ENCODE data around the gene LIMA1. TPM values are rescaled to one million over a fixed set of nuclear protein-coding genes. Genes with fewer than 3 reads are reported as not detected.

The LIMA1 gene
- total RNA-seq, 4 donors from 2014 or later: 85.0 to 140 (median 116) TPM

- no peaks in the 10 kb centered on the region for H3K4me1 ChIP-seq
- no peaks in the 10 kb centered on the region for H3K27me3 ChIP-seq
- intact Hi-C loops (cut with DNase I; ENCODE audit: low total_unique reads): no loop called here
- H3K36me3 ChIP-seq: no peaks in the 10 kb centered on the region
- peak overlapping the region in 1 of 2 donors; percentile 6 for H3K27ac ChIP-seq
- DNase-seq: no peak
- TF ChIP-seq CTCF (IDR thresholded peaks at IDR 0.05) (no peak), POLR2A (IDR thresholded peaks at IDR 0.05) (no peak)
- H3K4me3 ChIP-seq: no peak overlapping the region
- no peaks in the 10 kb centered on the region for H3K9me3 ChIP-seq
Observed at GRCh38 chr12:50201987-50202521, 81.3 kb downstream of the LIMA1 start.

GRCh38 chr12:50200552-50201273, 82.6 kb downstream of the LIMA1 start:
- TF ChIP-seq CTCF (IDR thresholded peaks at IDR 0.05): no peak
- no peak for TF ChIP-seq POLR2A (IDR thresholded peaks at IDR 0.05)

GRCh38 chr12:50198829-50199228, 84.5 kb downstream of the LIMA1 start:
- DNase-seq: no peak
- TF ChIP-seq POLR2A (IDR thresholded peaks at IDR 0.05) (no peak), CTCF (IDR thresholded peaks at IDR 0.05) (no peak)
- H3K9me3 ChIP-seq: no peaks in the 10 kb centered on the region
- intact Hi-C loops (cut with DNase I; ENCODE audit: low total_unique reads): no loop called here
- no peaks in the 10 kb centered on the region for H3K4me1 ChIP-seq
- no peak overlapping the region for H3K4me3 ChIP-seq
- no peaks in the 10 kb centered on the region for H3K36me3 ChIP-seq
- no peak overlapping the region for H3K27ac ChIP-seq
- no peaks in the 10 kb centered on the region for H3K27me3 ChIP-seq

More at GRCh38 chr12:50200552-50201273, 82.6 kb downstream of the LIMA1 start:
- Histone ChIP-seq H3K4me3 (no peak overlapping the region), H3K9me3 (no peaks in the 10 kb centered on the region), H3K36me3 (no peaks in the 10 kb centered on the region), H3K27ac (peak overlapping the region in 1 of 2 donors; percentile 43), H3K4me1 (no peaks in the 10 kb centered on the region), H3K27me3 (no peaks in the 10 kb centered on the region)
- DNase-seq: no peak
- intact Hi-C loops (cut with DNase I; ENCODE audit: low total_unique reads): no loop called here

GRCh38 chr12:50197297-50197727, 86.0 kb downstream of the LIMA1 start:
- intact Hi-C loops (cut with DNase I; ENCODE audit: low total_unique reads): no loop called here
- H3K36me3 ChIP-seq: no peaks in the 10 kb centered on the region
- no peaks in the 10 kb centered on the region for H3K9me3 ChIP-seq
- DNase-seq: no peak
- peak overlapping the region; percentile 62 to 80 for H3K27ac ChIP-seq
- TF ChIP-seq POLR2A (IDR thresholded peaks at IDR 0.05) (no peak), CTCF (IDR thresholded peaks at IDR 0.05) (no peak)
- no peak overlapping the region for H3K4me3 ChIP-seq
- no peaks in the 10 kb centered on the region for H3K4me1 ChIP-seq
- H3K27me3 ChIP-seq: no peaks in the 10 kb centered on the region

- Histone ChIP-seq H3K27ac (peak overlapping the region; percentile 62 to 80), H3K4me1 (no peaks in the 10 kb centered on the region), H3K9me3 (no peaks in the 10 kb centered on the region), H3K4me3 (no peak overlapping the region), H3K36me3 (no peaks in the 10 kb centered on the region), H3K27me3 (no peaks in the 10 kb centered on the region)
- no peak for DNase-seq
- TF ChIP-seq CTCF (IDR thresholded peaks at IDR 0.05): no peak
- TF ChIP-seq POLR2A (IDR thresholded peaks at IDR 0.05): no peak
- intact Hi-C loops (cut with DNase I; ENCODE audit: low total_unique reads): no loop called here
Observed at GRCh38 chr12:50196537-50196936, 86.8 kb downstream of the LIMA1 start.
